Calu3 (cell line): Measurements from ENCODE around the gene LGALS4. TPM values are rescaled to one million over a fixed set of nuclear protein-coding genes. Genes with fewer than 3 reads are reported as not detected.

Source experiments
- BruUV-seq: library from RNA; stranded (reverse); fragments of 400-500 nt; replicated peaks from 2 replicates; lab custom pipeline; 2021; lab: Mats Ljungman, UMichigan
- CTCF ChIA-PET: fragments of 300-600 bp; sonication (Branson Sonifier 250); formaldehyde crosslinking; loops from one replicate; lab custom pipeline; 2022; ENCODE audit warnings: antibody characterized with exemption; lab: Charles Lee
- DNase-seq: peaks from one replicate; pipeline ENCODE4 v3.0.0; 2022
- H3K27ac Mint-ChIP-seq: one replicate; pipeline ENCODE4 v1.8.0; 2022; ENCODE audit warnings: mixed read lengths; ENCODE audit not compliant: unreplicated experiment
- H3K27me3 Mint-ChIP-seq: one replicate; pipeline ENCODE4 v1.8.0; 2022; ENCODE audit warnings: mixed read lengths; ENCODE audit not compliant: unreplicated experiment
- H3K36me3 Mint-ChIP-seq: one replicate; pipeline ENCODE4 v1.8.0; 2022; ENCODE audit warnings: mild to moderate bottlenecking, moderate library complexity, mixed read lengths; ENCODE audit not compliant: insufficient read depth, unreplicated experiment
- H3K4me1 Mint-ChIP-seq: one replicate; pipeline ENCODE4 v1.8.0; 2022; ENCODE audit warnings: mild to moderate bottlenecking, low read depth, mixed read lengths; ENCODE audit not compliant: unreplicated experiment
- H3K4me3 Mint-ChIP-seq: one replicate; pipeline ENCODE4 v1.8.0; 2022; ENCODE audit warnings: mild to moderate bottlenecking, low read depth, moderate library complexity, mixed read lengths; ENCODE audit not compliant: unreplicated experiment
- H3K9me3 Mint-ChIP-seq: one replicate; pipeline ENCODE4 v1.8.0; 2022; ENCODE audit warnings: low read depth, mixed read lengths; ENCODE audit not compliant: unreplicated experiment
- intact Hi-C: fragments of 100-400 bp; cut with micrococcal nuclease; formaldehyde crosslinking; loops from one replicate; pipeline ENCODE4 v1.10.0; 2022; ENCODE audit not compliant: unreplicated experiment
- total RNA-seq: library from RNA; stranded (reverse); gene quantifications from 2 replicates; pipeline ENCODE4 v1.2.3, GENCODE V29; 2022
- TF ChIP-seq, protein P1 (sequence below): fragments of 200-600 bp; IDR thresholded peaks from one replicate; pipeline ENCODE4 v1.8.0; 2022; ENCODE audit warnings: antibody characterized with exemption; ENCODE audit not compliant: unreplicated experiment

The LGALS4 gene
- total RNA-seq, 1 experiment from 2014 or later = 321 TPM

DNA sequence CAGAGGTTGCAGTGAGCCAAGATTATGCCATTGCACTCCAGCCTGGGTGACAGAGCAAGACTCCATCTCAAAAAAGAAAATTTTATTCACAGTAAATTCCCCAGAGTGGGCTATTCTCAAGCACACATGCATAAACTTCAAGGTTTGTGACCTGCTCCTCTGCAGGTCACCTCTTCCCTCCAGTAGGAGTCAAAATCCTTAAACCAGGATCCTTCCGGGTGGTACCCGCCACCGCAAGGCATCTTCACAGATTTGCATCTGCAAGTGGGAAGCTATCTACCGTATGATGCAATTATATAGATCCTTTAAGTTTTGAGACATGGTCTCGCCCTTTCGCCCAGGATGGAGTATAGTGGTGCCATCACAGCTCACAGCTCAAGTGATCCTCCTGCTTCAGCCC lies 21.8 kb upstream of the LGALS4 start:
- Mint-ChIP-seq H3K27ac (no peak overlapping the region), H3K9me3 (no peaks in the 10 kb centered on the region), H3K36me3 (peaks cover 98% of the 10 kb centered on the region), H3K4me3 (no peak overlapping the region), H3K27me3 (no peaks in the 10 kb centered on the region), H3K4me1 (peaks cover 39% of the 10 kb centered on the region)
- DNase-seq = no peak
- BruUV-seq = no TSS peak
- intact Hi-C loops = loop anchor here (5.0 kb wide), 3 partner anchors 72 to 177 kb away; no protein-coding TSS in a partner anchor
- TF ChIP-seq, protein P1, sequence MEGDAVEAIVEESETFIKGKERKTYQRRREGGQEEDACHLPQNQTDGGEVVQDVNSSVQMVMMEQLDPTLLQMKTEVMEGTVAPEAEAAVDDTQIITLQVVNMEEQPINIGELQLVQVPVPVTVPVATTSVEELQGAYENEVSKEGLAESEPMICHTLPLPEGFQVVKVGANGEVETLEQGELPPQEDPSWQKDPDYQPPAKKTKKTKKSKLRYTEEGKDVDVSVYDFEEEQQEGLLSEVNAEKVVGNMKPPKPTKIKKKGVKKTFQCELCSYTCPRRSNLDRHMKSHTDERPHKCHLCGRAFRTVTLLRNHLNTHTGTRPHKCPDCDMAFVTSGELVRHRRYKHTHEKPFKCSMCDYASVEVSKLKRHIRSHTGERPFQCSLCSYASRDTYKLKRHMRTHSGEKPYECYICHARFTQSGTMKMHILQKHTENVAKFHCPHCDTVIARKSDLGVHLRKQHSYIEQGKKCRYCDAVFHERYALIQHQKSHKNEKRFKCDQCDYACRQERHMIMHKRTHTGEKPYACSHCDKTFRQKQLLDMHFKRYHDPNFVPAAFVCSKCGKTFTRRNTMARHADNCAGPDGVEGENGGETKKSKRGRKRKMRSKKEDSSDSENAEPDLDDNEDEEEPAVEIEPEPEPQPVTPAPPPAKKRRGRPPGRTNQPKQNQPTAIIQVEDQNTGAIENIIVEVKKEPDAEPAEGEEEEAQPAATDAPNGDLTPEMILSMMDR = no peak
- CTCF ChIA-PET = interaction anchor here (0.6 kb wide), 1 partner anchor 10 kb away, joined by 3 read pairs; no protein-coding TSS in a partner anchor

DNA sequence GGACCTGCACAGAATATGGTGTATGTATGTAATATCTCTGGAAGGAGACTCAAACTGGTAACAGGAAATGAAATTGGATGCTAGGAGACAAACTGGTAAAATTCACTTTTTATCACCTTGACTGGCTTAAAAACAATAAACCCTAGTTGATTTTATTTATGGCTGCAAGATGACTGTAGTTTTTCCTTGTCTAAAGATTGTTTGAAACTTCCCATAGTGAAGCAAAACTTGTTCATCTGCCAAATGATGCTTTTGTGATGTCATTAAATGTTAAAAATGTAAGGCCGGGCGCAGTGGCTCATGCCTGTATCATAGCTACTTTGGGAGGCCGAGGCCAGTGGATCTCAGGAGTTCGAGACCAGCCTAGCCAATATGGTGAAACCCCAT lies 21.4 kb upstream of the LGALS4 start:
- intact Hi-C loops = loop anchor here (5.0 kb wide), 3 partner anchors 72 to 177 kb away; no protein-coding TSS in a partner anchor
- Mint-ChIP-seq H3K27me3 (no peaks in the 10 kb centered on the region), H3K27ac (no peak overlapping the region), H3K4me3 (no peak overlapping the region), H3K9me3 (no peaks in the 10 kb centered on the region), H3K36me3 (peaks cover 99% of the 10 kb centered on the region), H3K4me1 (peaks cover 34% of the 10 kb centered on the region)
- CTCF ChIA-PET = no interaction called here
- no TSS peak for BruUV-seq
- no peak for DNase-seq
- TF ChIP-seq, protein P1 = no peak

DNA sequence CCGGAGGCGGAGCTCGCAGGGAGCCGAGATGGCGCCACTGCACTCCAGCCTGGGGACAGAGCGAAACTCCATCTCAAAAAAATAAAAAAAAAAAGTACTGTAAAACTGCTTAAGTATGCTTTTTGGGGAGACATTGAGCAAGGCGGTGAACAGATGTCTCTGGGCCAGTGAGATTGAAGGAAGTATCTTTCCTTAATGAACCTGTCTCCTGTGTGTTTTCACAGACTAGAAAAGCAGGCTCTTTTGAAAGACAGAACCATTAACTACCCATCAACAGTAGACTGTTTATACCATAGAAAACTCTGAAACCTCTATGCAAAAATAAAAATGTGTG lies 20.3 kb upstream of the LGALS4 start:
- H3K27me3 Mint-ChIP-seq = no peaks in the 10 kb centered on the region
- CTCF ChIA-PET = no interaction called here
- intact Hi-C loops = loop anchor here (5.0 kb wide), 3 partner anchors 71 to 176 kb away; no protein-coding TSS in a partner anchor

DNA sequence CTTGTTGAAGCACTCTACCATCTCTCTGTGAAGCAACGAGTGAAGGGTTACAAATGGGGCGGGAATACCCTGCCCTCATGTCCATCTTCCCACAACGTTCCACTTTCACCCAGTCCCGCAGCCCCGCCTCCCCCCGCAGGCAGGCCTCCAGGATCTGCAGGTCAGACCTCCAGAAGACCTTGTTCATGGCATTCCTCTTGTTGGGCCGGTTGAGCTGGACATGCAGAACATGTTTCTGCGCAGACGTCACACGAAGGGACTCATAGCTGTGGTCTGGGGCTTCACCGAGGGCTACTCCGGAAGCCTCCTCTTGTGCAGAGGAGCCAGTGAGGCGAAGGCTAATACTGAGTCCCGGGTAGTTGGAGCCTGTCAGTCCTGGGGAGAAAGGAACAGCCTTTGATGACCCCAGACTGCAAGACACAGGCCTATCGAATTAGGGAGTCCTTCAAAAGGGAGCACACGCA lies 18.4 kb upstream of the LGALS4 start:
- intact Hi-C loops = loop anchor here (5.0 kb wide), 3 partner anchors 69 to 174 kb away; no protein-coding TSS in a partner anchor
- H3K27ac Mint-ChIP-seq = peak overlapping the region; percentile 96
- peaks cover 90% of the 10 kb centered on the region for H3K36me3 Mint-ChIP-seq
- H3K4me3 Mint-ChIP-seq = peak overlapping the region; percentile 84
- TSS peak; percentile 57 for BruUV-seq
- no peaks in the 10 kb centered on the region for H3K9me3 Mint-ChIP-seq
- TF ChIP-seq, protein P1 = no peak
- peak; percentile 93 for DNase-seq
- CTCF ChIA-PET = interaction anchor here (0.7 to 1.9 kb wide), 5 partner anchors 9 to 109 kb away, joined by 3 to 7 read pairs (median 4); partner anchors contain the start of genes MRPS12 and SARS2
- H3K27me3 Mint-ChIP-seq = no peaks in the 10 kb centered on the region
- H3K4me1 Mint-ChIP-seq = peaks cover 26% of the 10 kb centered on the region

More for the DNA sequence above, 20.3 kb upstream of the LGALS4 start:
- TF ChIP-seq, protein P1 = no peak
- DNase-seq = no peak
- H3K36me3 Mint-ChIP-seq = peaks cover 97% of the 10 kb centered on the region
- H3K27ac Mint-ChIP-seq = peak overlapping the region; percentile 96
- BruUV-seq = no TSS peak
- no peak overlapping the region for H3K4me3 Mint-ChIP-seq
- H3K9me3 Mint-ChIP-seq = no peaks in the 10 kb centered on the region
- H3K4me1 Mint-ChIP-seq = peaks cover 26% of the 10 kb centered on the region
